IMR-90 (cell line): Measurements from ENCODE around the gene FAM168A. TPM values are rescaled to one million over a fixed set of nuclear protein-coding genes. Genes with fewer than 3 reads are reported as not detected.

Source experiments
- ATAC-seq: fragments of 200-7000 bp; cut with Tn5 transposase; 2 replicates; pipeline ENCODE4 v1.9.1; 2020; ENCODE audit warnings: low read depth, mild to moderate bottlenecking, moderate library complexity
- BruUV-seq: library from RNA; stranded (reverse); fragments of 400-500 nt; replicated peaks from 2 replicates; lab custom pipeline; 2021; lab: Mats Ljungman, UMichigan
- CTCF ChIA-PET: fragments of 300-600 bp; formaldehyde crosslinking; extraction: SDS; loops from one replicate; lab custom pipeline; 2021; ENCODE audit warnings: antibody characterized with exemption; lab: Yijun Ruan, JAX
- POLR2A ChIA-PET: fragments of 300-600 bp; sonication (Branson Sonifier 250); formaldehyde crosslinking; loops from one replicate; lab custom pipeline; 2022; ENCODE audit warnings: antibody characterized with exemption; ENCODE audit not compliant: unreplicated experiment; lab: Charles Lee
- DNase-seq: peaks from one replicate; pipeline ENCODE4 v3.0.0; 2013
- H2AFZ ChIP-seq: replicated peaks from 2 replicates; pipeline ENCODE3; 2013; ENCODE audit warnings: low read length, mild to moderate bottlenecking; ENCODE audit not compliant: poor library complexity
- H2AK5ac ChIP-seq: 2 replicates; pipeline ENCODE4 v1.6.1; 2013; ENCODE audit warnings: low read depth, low read length, inconsistent platforms
- H2AK9ac ChIP-seq: replicated peaks from 2 replicates; pipeline ENCODE3; 2013; ENCODE audit warnings: mild to moderate bottlenecking, low read depth, low read length, moderate library complexity; ENCODE audit not compliant: poor library complexity
- H2BK120ac ChIP-seq: 2 replicates; pipeline ENCODE4 v1.6.1; 2013; ENCODE audit warnings: low read depth, low read length, inconsistent platforms
- H2BK15ac ChIP-seq: 3 replicates; pipeline ENCODE4 v1.6.1; 2013; ENCODE audit warnings: low read depth, low read length, inconsistent platforms
- H2BK20ac ChIP-seq: 2 replicates; pipeline ENCODE4 v1.6.1; 2013; ENCODE audit warnings: low read depth, mild to moderate bottlenecking, inconsistent platforms, low read length, moderate library complexity
- H2BK5ac ChIP-seq: 2 replicates; pipeline ENCODE4 v1.6.1; 2013; ENCODE audit warnings: mild to moderate bottlenecking, low read depth, low read length, inconsistent platforms; ENCODE audit not compliant: poor library complexity, severe bottlenecking
- H3K14ac ChIP-seq: replicated peaks from 2 replicates; pipeline ENCODE4 v1.6.1; 2013; ENCODE audit warnings: low read depth, low read length, inconsistent platforms
- H3K18ac ChIP-seq: 2 replicates; pipeline ENCODE4 v1.6.1; 2013; ENCODE audit warnings: low read depth, low read length, control low read depth
- H3K23ac ChIP-seq: 2 replicates; pipeline ENCODE4 v1.6.1; 2013; ENCODE audit warnings: low read depth, low read length, inconsistent platforms
- H3K27ac ChIP-seq: 2 replicates; pipeline ENCODE4 v1.5.1; 2013; ENCODE audit warnings: mild to moderate bottlenecking, control low read depth, low read length; ENCODE audit not compliant: insufficient read depth
- H3K27me3 ChIP-seq: 2 replicates; pipeline ENCODE4 v1.6.1; 2013; ENCODE audit warnings: low read length; ENCODE audit not compliant: control insufficient read depth, insufficient read depth
- H3K36me3 ChIP-seq: 2 replicates; pipeline ENCODE4 v1.6.1; 2013; ENCODE audit warnings: low read length, mixed read lengths; ENCODE audit not compliant: control insufficient read depth, insufficient read depth
- H3K4ac ChIP-seq: 2 replicates; pipeline ENCODE4 v1.6.1; 2013; ENCODE audit warnings: low read depth, low read length, inconsistent platforms
- H3K4me1 ChIP-seq: 2 replicates; pipeline ENCODE4 v1.6.1; 2013; ENCODE audit warnings: low read length, mixed read lengths; ENCODE audit not compliant: control insufficient read depth, insufficient read depth
- H3K4me2 ChIP-seq: 2 replicates; pipeline ENCODE4 v1.6.1; 2013; ENCODE audit warnings: low read depth, mild to moderate bottlenecking, control low read depth, low read length, moderate library complexity
- H3K4me3 ChIP-seq: 2 replicates; pipeline ENCODE4 v1.5.1; 2013; ENCODE audit warnings: low read depth, mild to moderate bottlenecking, control low read depth, low read length, moderate library complexity; ENCODE audit not compliant: insufficient read depth
- H3K56ac ChIP-seq: 2 replicates; pipeline ENCODE4 v1.6.1; 2013; ENCODE audit warnings: low read length, inconsistent platforms; ENCODE audit not compliant: insufficient read depth; ENCODE audit errors: extremely low read depth
- H3K79me1 ChIP-seq, 2 experiments: 2 replicates each; pipeline ENCODE4 v1.6.1; 2013; ENCODE audit warnings: low read length in 2 of 2, inconsistent platforms in 1 of 2, low read depth in 1 of 2
- H3K9ac ChIP-seq: 2 replicates; pipeline ENCODE4 v1.6.1; 2013; ENCODE audit warnings: low read depth, low read length, control low read depth
- H3K9me1 ChIP-seq: 2 replicates; pipeline ENCODE4 v1.6.1; 2013; ENCODE audit warnings: low read length, inconsistent platforms; ENCODE audit not compliant: insufficient read depth
- H3K9me3 ChIP-seq: 2 replicates; pipeline ENCODE4 v1.6.1; 2013; ENCODE audit warnings: low read length; ENCODE audit not compliant: control insufficient read depth, insufficient read depth
- H4K20me1 ChIP-seq: 2 replicates; pipeline ENCODE4 v1.6.1; 2013; ENCODE audit warnings: low read length, inconsistent platforms; ENCODE audit not compliant: insufficient read depth
- H4K5ac ChIP-seq: 2 replicates; pipeline ENCODE4 v1.6.1; 2013; ENCODE audit warnings: mild to moderate bottlenecking, low read depth, low read length, control low read depth
- H4K8ac ChIP-seq, 2 experiments: 2 replicates each; pipeline ENCODE4 v1.6.1; 2013; ENCODE audit warnings: low read depth in 2 of 2, low read length in 2 of 2, control low read depth in 1 of 2, inconsistent platforms in 1 of 2
- H4K91ac ChIP-seq: 2 replicates; pipeline ENCODE4 v1.6.1; 2013; ENCODE audit warnings: low read depth, low read length, inconsistent platforms; ENCODE audit not compliant: insufficient read depth
- CEBPB ChIP-seq: IDR thresholded peaks from 2 replicates; pipeline ENCODE4 v1.6.1; 2012; ENCODE audit warnings: low read depth, low read length, improper control_type of control experiment
- MAFK ChIP-seq: IDR thresholded peaks from 2 replicates; pipeline ENCODE4 v1.6.1; 2012; ENCODE audit warnings: low read depth, low read length, improper control_type of control experiment
- RAD21 ChIP-seq: IDR thresholded peaks from 2 replicates; pipeline ENCODE4 v1.6.1; 2012; ENCODE audit warnings: low read length, improper control_type of control experiment
- WGBS, 2 experiments: methylation state at CpG; one replicate each; pipeline versions ENCODE4 v1.1.5 to v1.1.7; 2013; ENCODE audit warnings: missing lambda C conversion rate in 2 of 2; ENCODE audit not compliant: insufficient read length in 1 of 2; ENCODE audit errors: extremely low coverage in 2 of 2; 5-methylcytosine and 5-hydroxymethylcytosine counted together
- dilution Hi-C: fragments of 300-500 bp; cut with HindIII; formaldehyde crosslinking; loops from one replicate; pipeline ENCODE4 v1.14.3; 2018; ENCODE audit warnings: low sequenced_read_pairs; ENCODE audit not compliant: unreplicated experiment
- in situ Hi-C: fragments of 300-500 bp; cut with MboI; formaldehyde crosslinking; loops from 3 replicates; pipeline ENCODE4 v1.14.3; 2019; ENCODE audit warnings: low sequenced_read_pairs, inconsistent platforms, mixed read lengths
- intact Hi-C: fragments of 100-400 bp; cut with micrococcal nuclease; formaldehyde crosslinking; loops from 2 replicates; pipeline ENCODE4 v1.10.0; 2022
- polyA plus RNA-seq, 3 experiments: library from polyadenylated mRNA; depleted of rRNA; stranded (reverse); fragments of >200 nt; gene quantifications; 2 replicates each; pipeline ENCODE4 v1.2.3, GENCODE V29; 2012; ENCODE audit warnings: low replicate concordance in 1 of 3
- total RNA-seq: library from RNA; depleted of rRNA; stranded (reverse); fragments of >200 nt; gene quantifications from 2 replicates; pipeline ENCODE4 v1.2.3, GENCODE V29; 2012

The FAM168A gene
- total and polyA plus RNA-seq, 2 of the 4 experiments (the other 2 are of a cell fraction) = 13.1 to 22.8 TPM

DNA sequence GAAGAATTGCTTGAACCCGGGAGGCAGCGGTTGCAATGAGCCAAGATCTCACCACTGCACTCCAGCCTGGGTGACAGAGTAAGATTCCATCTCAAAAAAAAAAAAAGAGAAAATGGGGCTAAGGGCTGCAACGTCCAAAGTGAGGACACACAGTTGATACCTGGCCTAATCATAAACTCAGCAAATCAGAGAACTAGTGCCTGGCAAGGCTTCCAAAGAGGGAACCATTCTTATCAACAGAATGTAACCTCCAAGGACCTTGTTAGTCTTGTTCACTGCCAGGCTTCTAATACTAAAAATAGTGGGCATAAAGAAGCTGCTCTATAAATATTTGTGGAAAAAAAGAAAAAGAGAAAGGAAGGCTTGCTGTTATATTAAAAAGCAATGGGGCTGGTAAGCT is 42.3 kb downstream of the FAM168A start:
- intact Hi-C loops (no loop called here), in situ Hi-C loops (no loop called here), dilution Hi-C loops (no loop called here)
- H4K20me1 ChIP-seq = peaks cover 6% of the 10 kb centered on the region; the same call in 1 of the 2 replicates
- ATAC-seq = no peak
- no peak overlapping the region for H4K91ac ChIP-seq
- no peaks in the 10 kb centered on the region for H3K36me3 ChIP-seq
- no peak overlapping the region for H2BK15ac ChIP-seq
- CTCF ChIA-PET = interaction anchor here (1.5 kb wide), 1 partner anchor 70 kb away, joined by 3 read pairs; no protein-coding TSS in a partner anchor
- no peak overlapping the region for H4K8ac ChIP-seq
- H3K23ac ChIP-seq = no peak overlapping the region
- no peaks in the 10 kb centered on the region for H3K9me3 ChIP-seq
- WGBS, 2 experiments = no CpG with 5 or more reads among the region's 3 CpGs
- H3K18ac ChIP-seq = no peak overlapping the region
- no peaks in the 10 kb centered on the region for H3K27me3 ChIP-seq
- DNase-seq = no peak
- no peak for TF ChIP-seq MAFK
- no peak for TF ChIP-seq CEBPB
- TF ChIP-seq RAD21 = no peak
- no peak overlapping the region for H4K5ac ChIP-seq
- H2BK120ac ChIP-seq = no peak overlapping the region
- H3K4me1 ChIP-seq = peaks cover 5% of the 10 kb centered on the region
- no peak overlapping the region for H2AK9ac ChIP-seq
- BruUV-seq = no TSS peak
- no peak overlapping the region for H3K9ac ChIP-seq
- H3K56ac ChIP-seq = no peak overlapping the region
- no peaks in the 10 kb centered on the region; the same call in 1 of the 2 replicates for H3K9me1 ChIP-seq
- H2BK20ac ChIP-seq = no peak overlapping the region
- H3K4me3 ChIP-seq = no peak overlapping the region
- H3K27ac ChIP-seq = no peak overlapping the region
- H2AK5ac ChIP-seq = no peak overlapping the region
- no peak overlapping the region for H2AFZ ChIP-seq
- no peak overlapping the region for H3K4me2 ChIP-seq
- no peak overlapping the region for H3K4ac ChIP-seq
- peaks cover 11 to 52% of the 10 kb centered on the region in 2 experiments; a peak in 3 of 4 replicates for H3K79me1 ChIP-seq
- H3K14ac ChIP-seq = no peak overlapping the region
- H2BK5ac ChIP-seq = no peak overlapping the region
- POLR2A ChIA-PET = no interaction called here
